IPS-18a (cell line): Measurements from ENCODE around the gene DUSP28.

Experiments
- H3K27ac ChIP-seq: one replicate; pipeline ENCODE4 v1.5.1; 2013; ENCODE audit warnings: low read length
- H3K27me3 ChIP-seq: one replicate; pipeline ENCODE4 v1.6.1; 2013; ENCODE audit warnings: mild to moderate bottlenecking, low read length; ENCODE audit not compliant: control insufficient read depth, insufficient read depth
- H3K36me3 ChIP-seq: one replicate; pipeline ENCODE4 v1.6.1; 2013; ENCODE audit warnings: low read depth, low read length; ENCODE audit not compliant: control insufficient read depth
- H3K4me1 ChIP-seq: one replicate; pipeline ENCODE4 v1.6.1; 2013; ENCODE audit warnings: low read depth, low read length; ENCODE audit not compliant: control insufficient read depth
- H3K4me3 ChIP-seq: one replicate; pipeline ENCODE4 v1.5.1; 2013; ENCODE audit warnings: low read length
- H3K9ac ChIP-seq: one replicate; pipeline ENCODE4 v1.6.1; 2013; ENCODE audit warnings: mild to moderate bottlenecking, low read length, moderate library complexity
- H3K9me3 ChIP-seq: one replicate; pipeline ENCODE4 v1.6.1; 2013; ENCODE audit warnings: low read depth, low read length; ENCODE audit not compliant: control insufficient read depth

DUSP28 gene

GRCh38 chr2:240578110-240578450 is 17.9 kb downstream of the DUSP28 start:
- Histone ChIP-seq H3K4me3 (no peak overlapping the region), H3K9me3 (no peaks in the 10 kb centered on the region), H3K27ac (no peak overlapping the region), H3K36me3 (no peaks in the 10 kb centered on the region), H3K9ac (no peak overlapping the region), H3K4me1 (no peaks in the 10 kb centered on the region), H3K27me3 (no peaks in the 10 kb centered on the region)

GRCh38 chr2:240578488-240578887 is 18.3 kb downstream of the DUSP28 start:
- no peaks in the 10 kb centered on the region for H3K4me1 ChIP-seq
- H3K27ac ChIP-seq, result no peak overlapping the region
- H3K9ac ChIP-seq, result no peak overlapping the region
- H3K27me3 ChIP-seq, result no peaks in the 10 kb centered on the region
- H3K36me3 ChIP-seq, result no peaks in the 10 kb centered on the region
- no peak overlapping the region for H3K4me3 ChIP-seq
- H3K9me3 ChIP-seq, result no peaks in the 10 kb centered on the region

- H3K4me1 ChIP-seq, result no peaks in the 10 kb centered on the region
- H3K27ac ChIP-seq, result no peak overlapping the region
- H3K36me3 ChIP-seq, result no peaks in the 10 kb centered on the region
- no peak overlapping the region for H3K4me3 ChIP-seq
- H3K9ac ChIP-seq, result no peak overlapping the region
- no peaks in the 10 kb centered on the region for H3K9me3 ChIP-seq
- no peaks in the 10 kb centered on the region for H3K27me3 ChIP-seq
Measured at GRCh38 chr2:240579071-240579762, 19.1 kb downstream of the DUSP28 start.

GRCh38 chr2:240579771-240580614 is 19.8 kb downstream of the DUSP28 start:
- Histone ChIP-seq H3K4me1 (peaks cover 8% of the 10 kb centered on the region), H3K36me3 (no peaks in the 10 kb centered on the region), H3K4me3 (no peak overlapping the region), H3K9ac (no peak overlapping the region), H3K9me3 (no peaks in the 10 kb centered on the region), H3K27ac (no peak overlapping the region), H3K27me3 (no peaks in the 10 kb centered on the region)

DNA sequence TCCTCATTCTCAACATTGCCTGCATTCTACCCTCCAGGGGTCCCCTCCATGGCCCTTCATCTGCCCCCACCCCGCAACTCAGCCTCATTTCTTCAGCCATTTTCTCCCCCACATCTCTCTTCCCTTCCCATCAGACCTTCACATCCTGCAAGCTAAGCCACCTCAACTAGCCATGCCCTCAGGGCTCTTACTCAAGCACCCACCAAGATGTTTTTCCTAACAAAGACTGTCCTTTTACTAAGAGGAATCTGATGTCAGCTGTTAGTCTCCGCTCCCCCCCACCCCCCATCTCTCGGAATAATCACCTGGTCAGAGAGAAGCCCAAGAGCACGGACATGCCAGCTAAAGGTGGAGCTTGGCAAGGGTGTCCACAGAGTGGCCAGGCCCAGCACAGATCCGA is 21.7 kb downstream of the DUSP28 start:
- Histone ChIP-seq H3K4me3 (no peak overlapping the region), H3K9me3 (no peaks in the 10 kb centered on the region), H3K27ac (no peak overlapping the region), H3K9ac (no peak overlapping the region), H3K36me3 (no peaks in the 10 kb centered on the region), H3K4me1 (peaks cover 13% of the 10 kb centered on the region), H3K27me3 (no peaks in the 10 kb centered on the region)

GRCh38 chr2:240582781-240583180 is 22.6 kb downstream of the DUSP28 start:
- H3K27ac ChIP-seq, result no peak overlapping the region
- H3K9me3 ChIP-seq, result no peaks in the 10 kb centered on the region
- peaks cover 13% of the 10 kb centered on the region for H3K4me1 ChIP-seq
- H3K27me3 ChIP-seq, result no peaks in the 10 kb centered on the region
- no peaks in the 10 kb centered on the region for H3K36me3 ChIP-seq
- no peak overlapping the region for H3K4me3 ChIP-seq
- no peak overlapping the region for H3K9ac ChIP-seq

DNA sequence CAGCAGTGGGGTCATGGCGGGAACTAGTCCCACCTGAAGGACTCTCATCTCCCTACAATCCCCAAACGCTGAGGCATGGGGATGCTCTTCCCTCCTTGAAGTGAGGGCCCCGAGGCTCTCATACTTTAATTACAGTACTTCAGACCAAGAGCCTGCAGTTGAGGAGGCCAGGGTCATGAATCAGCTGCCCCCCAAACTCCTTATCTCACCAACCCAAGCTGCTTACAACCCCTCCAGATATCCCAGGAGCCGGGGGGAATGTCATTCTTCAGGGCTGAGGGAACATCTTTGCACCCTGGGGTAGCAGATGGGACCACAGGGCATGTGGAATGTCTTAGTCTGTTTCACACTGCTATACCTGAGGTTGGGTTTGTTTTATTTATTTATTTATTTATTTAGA is 23.6 kb downstream of the DUSP28 start:
- Histone ChIP-seq H3K9me3 (no peaks in the 10 kb centered on the region), H3K9ac (no peak overlapping the region), H3K27me3 (no peaks in the 10 kb centered on the region), H3K27ac (no peak overlapping the region), H3K4me3 (no peak overlapping the region), H3K36me3 (no peaks in the 10 kb centered on the region), H3K4me1 (peaks cover 13% of the 10 kb centered on the region)

GRCh38 chr2:240584486-240585031 is 24.4 kb downstream of the DUSP28 start:
- H3K4me3 ChIP-seq, result peak overlapping the region; percentile 78

GRCh38 chr2:240585101-240585500 is 24.9 kb downstream of the DUSP28 start:
- H3K4me1 ChIP-seq, result peaks cover 13% of the 10 kb centered on the region

More at GRCh38 chr2:240584486-240585031, 24.4 kb downstream of the DUSP28 start:
- Histone ChIP-seq H3K27ac (no peak overlapping the region), H3K9ac (no peak overlapping the region), H3K36me3 (peaks cover under 1% of the 10 kb centered on the region), H3K4me1 (peaks cover 13% of the 10 kb centered on the region), H3K9me3 (no peaks in the 10 kb centered on the region), H3K27me3 (no peaks in the 10 kb centered on the region)

DNA sequence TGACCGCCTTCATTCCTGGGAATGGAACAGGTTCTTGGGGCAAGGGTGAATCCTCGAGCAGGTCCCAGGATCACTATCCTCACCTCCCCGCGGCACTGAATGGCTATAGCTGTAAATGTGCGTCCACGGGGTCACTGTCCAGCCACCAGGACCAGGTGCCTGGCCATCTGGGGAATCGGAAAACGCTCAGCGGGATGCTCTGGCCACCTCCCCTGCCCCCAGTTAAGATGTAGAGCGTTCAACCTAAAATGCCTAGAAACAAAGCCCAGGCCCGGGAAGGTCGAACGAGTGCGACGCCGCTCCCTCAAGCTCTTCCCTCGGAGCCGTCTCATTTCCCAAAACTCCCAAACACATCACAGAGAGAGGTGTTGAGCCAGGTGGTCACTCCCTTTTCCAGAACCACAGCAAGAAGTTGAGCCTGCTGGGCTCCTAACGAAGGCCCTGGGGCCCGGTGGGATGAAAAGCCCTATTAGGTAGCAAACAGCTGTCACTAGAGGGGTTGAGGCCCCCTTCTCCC is 25.6 kb downstream of the DUSP28 start:
- Histone ChIP-seq H3K4me1 (peaks cover 13% of the 10 kb centered on the region), H3K4me3 (peak overlapping the region; percentile 78), H3K27me3 (no peaks in the 10 kb centered on the region), H3K9ac (peak overlapping the region; percentile 65), H3K27ac (no peak overlapping the region), H3K9me3 (no peaks in the 10 kb centered on the region), H3K36me3 (peaks cover 3% of the 10 kb centered on the region)

More at GRCh38 chr2:240585101-240585500, 24.9 kb downstream of the DUSP28 start:
- Histone ChIP-seq H3K36me3 (peaks cover 3% of the 10 kb centered on the region), H3K9me3 (no peaks in the 10 kb centered on the region), H3K9ac (peak overlapping the region; percentile 65), H3K27ac (no peak overlapping the region), H3K27me3 (no peaks in the 10 kb centered on the region), H3K4me3 (peak overlapping the region; percentile 78)

DNA sequence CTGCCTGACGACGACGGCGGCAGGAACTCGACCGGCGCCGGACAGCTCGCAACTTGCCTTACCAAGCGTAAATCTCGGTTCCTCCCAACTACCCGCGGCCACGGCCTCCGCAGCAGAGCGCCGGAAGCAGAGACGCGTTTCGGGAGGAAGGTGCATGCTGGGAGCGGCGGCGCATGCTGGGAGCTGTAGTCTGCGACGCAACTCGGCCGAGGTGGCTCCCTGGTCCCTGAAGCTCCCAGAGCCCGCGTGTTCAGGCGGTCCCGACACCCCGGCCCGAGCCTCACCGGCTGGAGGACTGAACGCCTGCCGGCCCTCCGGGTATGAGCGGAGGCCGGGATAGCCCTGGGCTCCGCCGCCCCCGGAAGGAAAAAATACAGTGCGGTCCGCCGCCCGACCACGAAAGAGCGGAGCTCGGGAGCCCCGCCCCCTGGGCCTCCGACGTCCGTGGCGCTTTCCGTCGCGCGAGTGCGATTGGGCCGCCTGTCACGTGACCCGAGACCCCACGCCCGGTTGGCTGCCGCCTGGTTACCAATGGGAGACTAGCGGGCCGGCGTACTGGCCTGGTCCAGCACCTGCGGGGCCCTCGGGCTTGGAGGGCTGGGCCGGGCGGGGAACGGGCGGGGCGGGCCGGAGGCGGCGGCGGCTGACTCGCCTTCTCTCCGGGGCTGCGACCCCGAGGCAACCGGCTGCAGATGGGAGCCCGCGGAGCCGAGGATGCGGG is 26.2 kb downstream of the DUSP28 start, which contains the start of gene CAPN10:
Gene CAPN10, plus strand, starts transcription at position 537 of the 721 bp plus-strand sequence. Its CDS starts 178 bp downstream, at position 715.
- H3K4me3 ChIP-seq, result peak within 1 kb of the TSS; percentile 78
- H3K36me3 ChIP-seq, result peaks cover 3% of the 10 kb centered on the region
- peaks cover 13% of the 10 kb centered on the region for H3K4me1 ChIP-seq
- no peak within 1 kb of the TSS for H3K27ac ChIP-seq
- no peaks in the 10 kb centered on the region for H3K9me3 ChIP-seq
- H3K9ac ChIP-seq, result peak within 1 kb of the TSS; percentile 65
- H3K27me3 ChIP-seq, result no peaks in the 10 kb centered on the region
